Colonic mucosa (tissue), 4 donors: Measurements from ENCODE around the gene LCLAT1. TPM values are rescaled to one million over a fixed set of nuclear protein-coding genes. Genes with fewer than 3 reads are reported as not detected.

Source experiments
- DNase-seq: peaks from one replicate; pipeline ENCODE4 v3.0.0-alpha.2; 2020
- H3K27ac ChIP-seq: fragments of 200-600 bp; one replicate; pipeline ENCODE4 v1.8.0; 2021
- H3K27me3 ChIP-seq: fragments of 200-600 bp; one replicate; pipeline ENCODE4 v1.8.0; 2021
- H3K36me3 ChIP-seq: fragments of 200-600 bp; one replicate; pipeline ENCODE4 v1.8.0; 2021
- H3K4me1 ChIP-seq: fragments of 200-600 bp; one replicate; pipeline ENCODE4 v1.8.0; 2021; ENCODE audit warnings: mild to moderate bottlenecking
- H3K4me3 ChIP-seq: fragments of 200-600 bp; one replicate; pipeline ENCODE4 v1.8.0; 2021
- H3K9ac ChIP-seq, 2 donors: one replicate each; pipeline ENCODE4 v1.7.0; 2013; ENCODE audit warnings: control low read depth in 2 of 2, low read depth in 2 of 2, low read length in 2 of 2
- H3K9me3 ChIP-seq: fragments of 200-600 bp; one replicate; pipeline ENCODE4 v1.8.0; 2021
- intact Hi-C: fragments of 100-400 bp; cut with DNase I; formaldehyde crosslinking; loops from one replicate; pipeline ENCODE4 v1.14.1; 2022
- total RNA-seq, 2 donors: library from RNA; stranded (reverse); fragmentation: NEBNext Ultra II Directional in 1 of 2; extraction: Animal tissue kit (Norgen Biotek cat#: 25700) in 1 of 2; gene quantifications; one replicate each; pipeline ENCODE4 v1.2.1, GENCODE V29; 2021
- TF ChIP-seq, protein P1 (sequence below): fragments of 200-600 bp; IDR thresholded peaks from one replicate; pipeline ENCODE4 v1.8.0; 2022; ENCODE audit warnings: antibody characterized with exemption, mild to moderate bottlenecking
- donor health status: healthy.
- donor health status: DM: no; HTN: no; CAD: no.
- donor health status: DM: no; HTN: no; CAD: no.

Gene LCLAT1
- total RNA-seq, 2 donors from 2014 or later, result 20.0 to 25.5 TPM

DNA sequence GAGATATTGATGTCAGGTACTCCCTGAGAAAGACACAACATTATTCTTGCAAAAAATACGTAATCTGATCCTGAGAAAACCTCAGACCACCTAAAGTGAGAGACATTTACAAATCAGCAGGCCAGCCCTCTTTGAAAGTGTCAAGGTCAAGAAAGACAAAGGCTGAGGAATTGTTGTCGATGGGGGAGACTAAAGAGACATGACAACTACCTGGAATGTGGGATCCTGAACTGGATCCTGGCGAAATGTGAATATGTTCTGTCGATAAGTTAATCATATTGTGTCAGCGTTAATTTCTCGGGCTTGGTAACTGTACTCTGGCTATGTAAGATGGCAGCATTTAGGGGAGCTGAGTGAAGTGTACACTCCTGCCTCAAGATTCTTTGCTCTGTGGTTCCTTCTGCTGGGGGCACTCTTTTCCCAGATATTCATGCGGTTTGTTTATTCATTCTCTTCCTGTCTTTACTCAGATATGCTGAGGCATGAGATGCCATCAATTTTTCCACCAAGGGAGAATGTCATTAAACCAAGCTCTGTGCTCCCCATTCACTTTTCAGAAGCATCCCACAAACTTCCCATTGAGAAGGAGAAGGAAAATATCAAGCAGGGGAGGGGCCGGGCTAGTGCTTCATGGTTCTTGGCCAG is 205.3 kb downstream of the LCLAT1 start:
- no peak for DNase-seq

DNA sequence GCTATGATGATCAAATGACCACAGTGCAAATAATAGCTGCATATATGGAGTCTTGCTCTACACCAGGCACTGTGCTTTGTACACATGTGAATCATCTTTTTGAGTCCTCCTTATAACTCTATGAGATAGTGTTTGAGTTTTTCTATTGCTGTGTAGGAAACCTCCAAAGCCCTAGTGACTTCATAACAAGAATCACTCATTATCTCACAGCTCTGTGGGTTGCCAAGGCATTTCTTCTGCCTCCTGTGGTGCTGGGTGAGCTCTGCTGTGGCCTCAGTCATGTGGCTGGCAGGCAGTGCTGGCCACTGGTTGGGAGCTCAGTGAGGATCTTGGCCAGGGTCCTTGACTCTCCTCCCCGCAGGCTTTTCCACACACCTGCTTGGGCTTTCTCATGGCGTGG is 206.8 kb downstream of the LCLAT1 start:
- H3K4me1 ChIP-seq, result no peaks in the 10 kb centered on the region
- H3K36me3 ChIP-seq, result no peaks in the 10 kb centered on the region
- no peak overlapping the region for H3K4me3 ChIP-seq
- no peaks in the 10 kb centered on the region for H3K27me3 ChIP-seq
- intact Hi-C loops, result no loop called here
- DNase-seq, result no peak
- H3K9ac ChIP-seq, result no peak overlapping the region
- H3K27ac ChIP-seq, result no peak overlapping the region
- H3K9me3 ChIP-seq, result no peaks in the 10 kb centered on the region
- TF ChIP-seq, protein P1, sequence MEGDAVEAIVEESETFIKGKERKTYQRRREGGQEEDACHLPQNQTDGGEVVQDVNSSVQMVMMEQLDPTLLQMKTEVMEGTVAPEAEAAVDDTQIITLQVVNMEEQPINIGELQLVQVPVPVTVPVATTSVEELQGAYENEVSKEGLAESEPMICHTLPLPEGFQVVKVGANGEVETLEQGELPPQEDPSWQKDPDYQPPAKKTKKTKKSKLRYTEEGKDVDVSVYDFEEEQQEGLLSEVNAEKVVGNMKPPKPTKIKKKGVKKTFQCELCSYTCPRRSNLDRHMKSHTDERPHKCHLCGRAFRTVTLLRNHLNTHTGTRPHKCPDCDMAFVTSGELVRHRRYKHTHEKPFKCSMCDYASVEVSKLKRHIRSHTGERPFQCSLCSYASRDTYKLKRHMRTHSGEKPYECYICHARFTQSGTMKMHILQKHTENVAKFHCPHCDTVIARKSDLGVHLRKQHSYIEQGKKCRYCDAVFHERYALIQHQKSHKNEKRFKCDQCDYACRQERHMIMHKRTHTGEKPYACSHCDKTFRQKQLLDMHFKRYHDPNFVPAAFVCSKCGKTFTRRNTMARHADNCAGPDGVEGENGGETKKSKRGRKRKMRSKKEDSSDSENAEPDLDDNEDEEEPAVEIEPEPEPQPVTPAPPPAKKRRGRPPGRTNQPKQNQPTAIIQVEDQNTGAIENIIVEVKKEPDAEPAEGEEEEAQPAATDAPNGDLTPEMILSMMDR, result no peak

More for the DNA sequence above, 205.3 kb downstream of the LCLAT1 start:
- Histone ChIP-seq H3K4me1 (no peaks in the 10 kb centered on the region), H3K27me3 (no peaks in the 10 kb centered on the region), H3K4me3 (no peak overlapping the region), H3K9ac (no peak overlapping the region), H3K27ac (no peak overlapping the region), H3K36me3 (no peaks in the 10 kb centered on the region), H3K9me3 (no peaks in the 10 kb centered on the region)
- intact Hi-C loops, result no loop called here
- TF ChIP-seq, protein P1, result no peak

DNA sequence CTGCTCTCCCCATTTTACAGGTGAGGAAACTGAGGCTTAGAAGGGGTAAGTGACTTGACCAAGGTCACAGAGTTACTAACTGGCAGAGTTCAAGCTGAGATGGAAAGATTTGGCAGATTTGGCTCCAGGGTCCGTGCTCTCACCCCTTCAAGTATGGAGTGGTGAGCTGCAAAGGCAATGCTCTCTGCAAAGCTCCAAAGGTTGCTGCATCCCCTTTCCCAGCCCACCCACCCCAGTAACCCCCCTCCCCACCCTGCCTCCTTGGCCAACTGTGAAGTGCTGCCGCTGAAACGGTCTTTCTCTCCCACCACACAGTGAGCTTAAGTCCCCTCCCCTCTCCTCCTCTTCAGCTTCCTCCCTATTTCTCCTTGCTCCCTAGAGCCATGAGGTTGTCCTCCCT is 207.4 kb downstream of the LCLAT1 start:
- intact Hi-C loops, result no loop called here

DNA sequence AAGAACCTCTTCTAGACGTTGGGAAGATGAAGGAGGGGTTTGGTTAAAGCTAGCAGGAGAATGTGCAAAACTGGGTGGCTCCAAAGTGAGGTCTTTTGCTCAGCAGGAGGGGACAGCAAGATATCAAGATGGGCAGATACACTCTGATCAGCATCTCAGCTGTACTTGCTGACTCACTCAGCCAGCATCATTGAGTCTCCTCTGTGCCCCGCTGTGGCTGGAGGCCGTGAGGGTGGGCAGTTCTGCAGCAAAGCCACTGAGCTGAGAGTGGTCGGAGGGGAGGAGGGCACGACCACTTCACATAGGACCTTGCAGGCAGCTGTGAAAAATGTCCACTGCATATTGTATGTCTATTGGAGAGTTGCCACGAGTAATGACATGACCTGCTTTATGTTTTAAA is 208.2 kb downstream of the LCLAT1 start:
- Histone ChIP-seq H3K4me3 (no peak overlapping the region), H3K9ac (no peak overlapping the region), H3K9me3 (no peaks in the 10 kb centered on the region), H3K36me3 (no peaks in the 10 kb centered on the region), H3K27me3 (no peaks in the 10 kb centered on the region), H3K4me1 (no peaks in the 10 kb centered on the region), H3K27ac (no peak overlapping the region)
- intact Hi-C loops, result no loop called here
- DNase-seq, result no peak
- TF ChIP-seq, protein P1, result no peak

More for the DNA sequence above, 207.4 kb downstream of the LCLAT1 start:
- no peaks in the 10 kb centered on the region for H3K9me3 ChIP-seq
- H3K36me3 ChIP-seq, result no peaks in the 10 kb centered on the region
- H3K27me3 ChIP-seq, result no peaks in the 10 kb centered on the region
- H3K9ac ChIP-seq, result no peak overlapping the region
- TF ChIP-seq, protein P1, result no peak
- DNase-seq, result no peak
- H3K4me3 ChIP-seq, result no peak overlapping the region
- H3K4me1 ChIP-seq, result no peaks in the 10 kb centered on the region
- H3K27ac ChIP-seq, result no peak overlapping the region

DNA sequence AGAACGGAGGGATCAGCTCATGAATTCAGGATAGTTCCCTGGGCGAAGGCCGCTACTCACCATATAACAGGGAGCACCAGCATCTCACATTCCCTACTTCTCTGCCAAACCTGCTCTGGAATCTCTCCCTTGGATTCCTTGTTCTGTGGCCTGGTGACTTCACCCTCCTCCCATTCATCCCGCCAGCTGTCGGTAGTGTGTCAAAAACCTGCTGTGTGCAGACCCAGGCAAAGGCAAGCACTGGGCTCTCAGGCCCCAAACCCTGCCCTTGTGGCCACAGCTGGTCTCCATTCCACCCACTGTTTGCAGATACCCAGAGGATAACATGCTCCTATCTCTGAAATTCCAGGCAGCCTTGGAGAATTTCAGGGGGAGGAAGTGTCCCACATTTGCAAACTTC is 208.6 kb downstream of the LCLAT1 start:
- Histone ChIP-seq H3K9me3 (no peaks in the 10 kb centered on the region), H3K36me3 (no peaks in the 10 kb centered on the region), H3K9ac (no peak overlapping the region), H3K27ac (no peak overlapping the region), H3K27me3 (no peaks in the 10 kb centered on the region), H3K4me3 (no peak overlapping the region), H3K4me1 (no peaks in the 10 kb centered on the region)
- intact Hi-C loops, result no loop called here
- DNase-seq, result no peak
- TF ChIP-seq, protein P1, result no peak
